Raji (cell line): ENCODE measurements around the gene PHKB.

Experiments
- POLR2A ChIP-seq: IDR thresholded peaks from 2 replicates; pipeline ENCODE4 v1.6.1; 2011; ENCODE audit warnings: low read depth, low read length, control low read depth; ENCODE audit not compliant: insufficient read depth

Gene PHKB

GRCh38 chr16:47460711-47461597 lies at the start of gene PHKB, which contains the start of gene ITFG1:
TSS of gene PHKB (plus strand) at chr16:47461331. CDS start at chr16:47461351, 20 bp downstream.
TSS of gene ITFG1 (minus strand) at chr16:47461063. CDS start at chr16:47461045, 18 bp downstream.
- TF ChIP-seq POLR2A: peak; percentile 74

- no peak for TF ChIP-seq POLR2A
Observed at GRCh38 chr16:47413041-47413440, 48.1 kb upstream of the PHKB start.

- TF ChIP-seq POLR2A: no peak
Observed at GRCh38 chr16:47416869-47417268, 44.3 kb upstream of the PHKB start.

- TF ChIP-seq POLR2A: no peak
Observed at GRCh38 chr16:47424846-47425245, 36.3 kb upstream of the PHKB start.

- no peak for TF ChIP-seq POLR2A
Observed at GRCh38 chr16:47426806-47427205, 34.3 kb upstream of the PHKB start.

- TF ChIP-seq POLR2A: no peak
Observed at GRCh38 chr16:47431960-47432359, 29.2 kb upstream of the PHKB start.

- TF ChIP-seq POLR2A: no peak
Observed at GRCh38 chr16:47446431-47446830, 14.7 kb upstream of the PHKB start.

- no peak for TF ChIP-seq POLR2A
Observed at GRCh38 chr16:47448830-47449575, 12.1 kb upstream of the PHKB start.

- TF ChIP-seq POLR2A: no peak
Observed at GRCh38 chr16:47449788-47450187, 11.3 kb upstream of the PHKB start.

GRCh38 chr16:47458331-47458730 lies 2.8 kb upstream of the PHKB start:
- no peak for TF ChIP-seq POLR2A

- TF ChIP-seq POLR2A: no peak
Observed at GRCh38 chr16:47459603-47460002, 1.5 kb upstream of the PHKB start.

- no peak for TF ChIP-seq POLR2A
Observed at GRCh38 chr16:47460359-47460710, 796 bp upstream of the PHKB start.

GRCh38 chr16:47461598-47462266 lies 601 bp downstream of the PHKB start:
- no peak for TF ChIP-seq POLR2A

GRCh38 chr16:47463771-47464624 lies 2.9 kb downstream of the PHKB start:
- TF ChIP-seq POLR2A: no peak
